ENCODE measurements around the gene C11orf21.

Gene C11orf21

DNA sequence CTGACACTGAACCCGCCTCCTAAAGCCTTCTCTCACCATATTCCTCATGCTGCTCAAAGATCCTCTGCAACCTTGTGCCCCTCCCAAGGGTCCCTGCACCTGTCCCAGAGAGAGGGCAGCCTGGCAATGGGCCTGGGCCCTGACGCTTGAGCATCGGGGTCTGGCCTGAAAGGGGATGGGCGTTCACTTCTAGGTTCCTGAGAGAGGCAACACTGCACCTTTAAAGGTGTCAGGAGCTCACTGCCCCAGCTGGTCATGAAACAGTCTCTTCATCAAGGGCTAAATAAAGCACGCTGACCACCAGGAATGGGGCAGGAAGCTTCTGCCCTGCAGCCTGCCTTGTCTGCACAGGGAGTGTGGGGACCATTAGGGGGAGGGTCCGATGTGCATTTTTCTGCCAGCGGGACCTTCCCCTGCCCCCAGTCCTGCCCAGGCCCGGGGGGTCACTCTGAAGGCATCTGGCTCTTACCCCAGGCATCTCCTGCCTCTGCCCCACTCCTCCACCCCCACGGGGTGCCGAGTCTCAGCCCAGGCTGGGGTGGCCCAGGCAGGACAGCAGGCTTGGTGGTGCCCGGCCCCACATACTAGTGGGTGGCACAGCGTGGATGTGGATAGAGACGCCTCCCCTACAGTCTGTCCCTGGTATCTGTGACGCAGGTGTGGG lies 3.5 kb downstream of the C11orf21 start:
- Histone ChIP-seq H3K4me3 (ENCODE audit: insufficient read length, low read depth) (no peak overlapping the region), H3K4me1 (ENCODE audit: insufficient read depth, insufficient read length) (peaks cover 12% of the 10 kb centered on the region), H3K9me3 (ENCODE audit: insufficient read depth, low read length) (no peaks in the 10 kb centered on the region), H3K27me3 (ENCODE audit: insufficient read depth, insufficient read length) (peaks cover 4% of the 10 kb centered on the region), H3K9ac (ENCODE audit: insufficient read length, low read depth) (no peak overlapping the region), H3K36me3 (ENCODE audit: insufficient read depth, insufficient read length, low read length) (no peaks in the 10 kb centered on the region)
- TF ChIP-seq ZNF274 (IDR thresholded peaks at IDR 0.05; ENCODE audit: low read depth, low read length) (no peak), SUZ12 (IDR thresholded peaks at IDR 0.05; ENCODE audit: extremely low read depth, insufficient read depth, insufficient read length) (no peak), YY1 (IDR thresholded peaks at IDR 0.05; ENCODE audit: insufficient read depth, insufficient read length) (no peak)
- no peak for DNase-seq (ENCODE audit: low read depth, low spot score)

GRCh38 chr11:2297623-2298030 lies 4.1 kb downstream of the C11orf21 start:
- Histone ChIP-seq H3K27me3 (ENCODE audit: insufficient read depth, insufficient read length) (peaks cover 4% of the 10 kb centered on the region), H3K36me3 (ENCODE audit: insufficient read depth, insufficient read length, low read length) (no peaks in the 10 kb centered on the region), H3K4me3 (ENCODE audit: insufficient read length, low read depth) (no peak overlapping the region), H3K9ac (ENCODE audit: insufficient read length, low read depth) (no peak overlapping the region), H3K4me1 (ENCODE audit: insufficient read depth, insufficient read length) (peaks cover 10% of the 10 kb centered on the region), H3K9me3 (ENCODE audit: insufficient read depth, low read length) (no peaks in the 10 kb centered on the region)
- DNase-seq (ENCODE audit: low read depth, low spot score): no peak
- TF ChIP-seq YY1 (IDR thresholded peaks at IDR 0.05; ENCODE audit: insufficient read depth, insufficient read length): no peak
- TF ChIP-seq ZNF274 (IDR thresholded peaks at IDR 0.05; ENCODE audit: low read depth, low read length): no peak
- no peak for TF ChIP-seq SUZ12 (IDR thresholded peaks at IDR 0.05; ENCODE audit: extremely low read depth, insufficient read depth, insufficient read length)

GRCh38 chr11:2296913-2297622 lies 4.7 kb downstream of the C11orf21 start:
- Histone ChIP-seq H3K36me3 (ENCODE audit: insufficient read depth, insufficient read length, low read length) (no peaks in the 10 kb centered on the region), H3K9me3 (ENCODE audit: insufficient read depth, low read length) (no peaks in the 10 kb centered on the region), H3K4me3 (ENCODE audit: insufficient read length, low read depth) (no peak overlapping the region), H3K4me1 (ENCODE audit: insufficient read depth, insufficient read length) (peaks cover 5% of the 10 kb centered on the region), H3K9ac (ENCODE audit: insufficient read length, low read depth) (no peak overlapping the region), H3K27me3 (ENCODE audit: insufficient read depth, insufficient read length) (peaks cover 4% of the 10 kb centered on the region)
- no peak for DNase-seq (ENCODE audit: low read depth, low spot score)
- no peak for TF ChIP-seq SUZ12 (IDR thresholded peaks at IDR 0.05; ENCODE audit: extremely low read depth, insufficient read depth, insufficient read length)
- TF ChIP-seq YY1 (IDR thresholded peaks at IDR 0.05; ENCODE audit: insufficient read depth, insufficient read length): no peak
- TF ChIP-seq ZNF274 (IDR thresholded peaks at IDR 0.05; ENCODE audit: low read depth, low read length): no peak

- DNase-seq (ENCODE audit: low read depth, low spot score): no peak
- Histone ChIP-seq H3K4me3 (ENCODE audit: insufficient read length, low read depth) (no peak overlapping the region), H3K9me3 (ENCODE audit: insufficient read depth, low read length) (no peaks in the 10 kb centered on the region), H3K27me3 (ENCODE audit: insufficient read depth, insufficient read length) (peaks cover 4% of the 10 kb centered on the region), H3K4me1 (ENCODE audit: insufficient read depth, insufficient read length) (peaks cover 5% of the 10 kb centered on the region), H3K36me3 (ENCODE audit: insufficient read depth, insufficient read length, low read length) (no peaks in the 10 kb centered on the region), H3K9ac (ENCODE audit: insufficient read length, low read depth) (no peak overlapping the region)
- TF ChIP-seq SUZ12 (IDR thresholded peaks at IDR 0.05; ENCODE audit: extremely low read depth, insufficient read depth, insufficient read length) (no peak), YY1 (IDR thresholded peaks at IDR 0.05; ENCODE audit: insufficient read depth, insufficient read length) (no peak), ZNF274 (IDR thresholded peaks at IDR 0.05; ENCODE audit: low read depth, low read length) (no peak)
Observed at GRCh38 chr11:2295971-2296912, 5.5 kb downstream of the C11orf21 start.

GRCh38 chr11:2294926-2295290 lies 6.8 kb downstream of the C11orf21 start:
- Histone ChIP-seq H3K36me3 (ENCODE audit: insufficient read depth, insufficient read length, low read length) (no peaks in the 10 kb centered on the region), H3K4me3 (ENCODE audit: insufficient read length, low read depth) (no peak overlapping the region), H3K27me3 (ENCODE audit: insufficient read depth, insufficient read length) (peaks cover 4% of the 10 kb centered on the region)

DNA sequence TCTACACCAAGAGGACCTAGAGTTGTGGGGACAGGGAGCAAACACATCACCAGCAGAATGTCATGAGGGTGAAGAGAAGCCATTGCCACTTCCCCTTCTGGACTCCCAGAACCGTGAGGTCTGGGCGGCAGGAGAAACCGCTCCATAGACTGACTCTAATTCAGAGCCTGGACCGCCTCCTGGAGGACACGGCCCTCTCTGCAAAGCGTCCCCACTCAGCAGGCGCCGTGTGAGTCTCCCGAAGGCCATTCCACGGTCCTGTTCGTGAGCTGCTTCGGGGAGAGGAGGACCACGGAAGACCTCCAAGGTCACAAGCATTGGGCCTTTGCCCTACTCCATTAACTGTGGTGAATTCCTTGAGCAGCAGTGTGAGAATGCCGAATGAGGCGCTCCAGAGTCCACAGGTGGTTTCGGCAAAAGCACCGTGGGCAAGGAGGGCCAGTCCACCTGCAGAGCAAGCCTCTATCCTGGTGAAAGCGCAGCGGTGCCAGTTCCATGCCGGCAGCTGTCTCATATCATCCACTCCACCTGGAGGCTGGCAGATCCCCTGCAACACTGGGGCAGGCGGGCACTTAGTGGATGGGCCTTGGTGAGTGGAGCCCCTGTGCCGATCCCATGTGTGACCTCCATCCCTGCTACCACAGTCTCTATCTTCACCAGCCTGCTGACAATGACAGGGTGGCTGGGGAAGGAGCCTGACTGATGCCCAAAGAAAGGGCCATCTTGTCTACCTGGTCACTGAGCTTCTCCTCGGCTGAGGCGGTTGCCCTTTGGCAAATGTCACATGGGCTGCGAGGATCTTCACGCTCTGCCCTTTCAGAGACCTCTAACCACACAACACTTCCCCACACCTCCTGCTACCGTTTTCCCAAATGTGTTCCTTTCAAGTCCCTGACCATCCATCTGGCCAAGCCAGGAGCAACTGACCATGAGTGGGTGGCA lies 7.5 kb downstream of the C11orf21 start:
- TF ChIP-seq SUZ12 (IDR thresholded peaks at IDR 0.05; ENCODE audit: extremely low read depth, insufficient read depth, insufficient read length) (no peak), YY1 (IDR thresholded peaks at IDR 0.05; ENCODE audit: insufficient read depth, insufficient read length) (no peak), ZNF274 (IDR thresholded peaks at IDR 0.05; ENCODE audit: low read depth, low read length) (no peak)
- peaks cover 4% of the 10 kb centered on the region for H3K27me3 ChIP-seq (ENCODE audit: insufficient read depth, insufficient read length)
- no peaks in the 10 kb centered on the region for H3K36me3 ChIP-seq (ENCODE audit: insufficient read depth, insufficient read length, low read length)
- H3K4me1 ChIP-seq (ENCODE audit: insufficient read depth, insufficient read length): peaks cover 13% of the 10 kb centered on the region
- DNase-seq (ENCODE audit: low read depth, low spot score): no peak
- no peaks in the 10 kb centered on the region for H3K9me3 ChIP-seq (ENCODE audit: insufficient read depth, low read length)
- H3K4me3 ChIP-seq (ENCODE audit: insufficient read length, low read depth): no peak overlapping the region
- H3K9ac ChIP-seq (ENCODE audit: insufficient read length, low read depth): no peak overlapping the region

More at GRCh38 chr11:2294926-2295290, 6.8 kb downstream of the C11orf21 start:
- DNase-seq (ENCODE audit: low read depth, low spot score): no peak
- H3K9me3 ChIP-seq (ENCODE audit: insufficient read depth, low read length): no peaks in the 10 kb centered on the region
- TF ChIP-seq ZNF274 (IDR thresholded peaks at IDR 0.05; ENCODE audit: low read depth, low read length) (no peak), SUZ12 (IDR thresholded peaks at IDR 0.05; ENCODE audit: extremely low read depth, insufficient read depth, insufficient read length) (no peak), YY1 (IDR thresholded peaks at IDR 0.05; ENCODE audit: insufficient read depth, insufficient read length) (no peak)
- H3K9ac ChIP-seq (ENCODE audit: insufficient read length, low read depth): no peak overlapping the region
- peaks cover 12% of the 10 kb centered on the region for H3K4me1 ChIP-seq (ENCODE audit: insufficient read depth, insufficient read length)

Data from NT2/D1 (cell line).